Stimulated activated naive B cell treated with anti-CD40 and anti-IgM and Interleukin-4, amounts not matched to agents 10 μg/mL and 1 μg/mL and 100 μg/mL, for 72 hours (primary cell): Measurements from ENCODE around the gene SYT2.
A peak's percentile ranks its signal among the peaks of the same experiment; 100 is the strongest.
"Not testable (repeated sequence)": the region's sequence is repeated elsewhere in the genome, so short reads cannot be mapped to it uniquely, and the experiment has no call there.

ENCODE experiments used
- ATAC-seq, 2 donors: fragments of 150-1000 bp; cut with Tn5 transposase; replicated peaks; 2 replicates each; pipeline ENCODE4 v1.10.0; 2021; ENCODE audit warnings: moderate library complexity in 1 of 2
- DNase-seq: peaks from one replicate; pipeline ENCODE4 v3.0.0; 2021
- H3K27ac Mint-ChIP-seq: one replicate; pipeline ENCODE4 v1.8.0; 2022; ENCODE audit warnings: mild to moderate bottlenecking, mixed read lengths
- H3K27me3 Mint-ChIP-seq, 2 donors: one replicate each; pipeline ENCODE4 v1.8.0; 2022; ENCODE audit warnings: mixed read lengths in 2 of 2
- H3K36me3 Mint-ChIP-seq, 2 donors: one replicate each; pipeline ENCODE4 v1.8.0; 2022; ENCODE audit warnings: mixed read lengths in 2 of 2, mild to moderate bottlenecking in 1 of 2
- H3K4me1 Mint-ChIP-seq, 2 donors: one replicate each; pipeline ENCODE4 v1.8.0; 2022; ENCODE audit warnings: mixed read lengths in 2 of 2, mild to moderate bottlenecking in 1 of 2
- H3K4me3 Mint-ChIP-seq, 2 donors: one replicate each; pipeline ENCODE4 v1.8.0; 2022; ENCODE audit warnings: mild to moderate bottlenecking in 2 of 2, mixed read lengths in 2 of 2, moderate library complexity in 1 of 2
- H3K9me3 Mint-ChIP-seq, 2 donors: one replicate each; pipeline ENCODE4 v1.8.0; 2022; ENCODE audit warnings: mixed read lengths in 2 of 2, mild to moderate bottlenecking in 1 of 2

The SYT2 gene

DNA sequence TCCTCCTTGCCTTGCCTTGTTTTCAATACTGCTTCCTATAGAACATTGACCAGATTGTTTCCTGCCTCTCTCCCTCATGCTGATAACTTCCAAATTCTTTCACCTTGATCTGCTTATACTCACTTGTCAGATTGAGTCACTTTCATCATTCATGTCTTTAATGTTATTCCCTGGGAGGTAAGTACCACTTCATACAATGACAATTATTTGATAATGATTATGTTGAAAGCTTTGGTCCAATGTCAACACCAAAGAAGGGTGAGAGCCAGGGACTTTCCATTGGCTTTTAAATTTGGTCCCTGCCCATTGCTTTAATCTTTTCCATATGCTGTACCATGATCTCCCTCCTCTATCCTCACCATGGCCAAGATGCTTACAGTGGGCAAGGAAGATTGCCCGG lies 137.4 kb downstream of the SYT2 start:
- H3K27me3 Mint-ChIP-seq, result peaks cover 3 to 14% of the 10 kb centered on the region in 2 donors
- ATAC-seq, result no peak
- H3K27ac Mint-ChIP-seq, result no peak overlapping the region
- H3K9me3 Mint-ChIP-seq, result no peaks in the 10 kb centered on the region
- peaks cover 15 to 39% of the 10 kb centered on the region in 2 donors for H3K36me3 Mint-ChIP-seq
- peaks cover 5 to 7% of the 10 kb centered on the region in 2 donors for H3K4me1 Mint-ChIP-seq
- H3K4me3 Mint-ChIP-seq, result no peak overlapping the region
- no peak for DNase-seq

DNA sequence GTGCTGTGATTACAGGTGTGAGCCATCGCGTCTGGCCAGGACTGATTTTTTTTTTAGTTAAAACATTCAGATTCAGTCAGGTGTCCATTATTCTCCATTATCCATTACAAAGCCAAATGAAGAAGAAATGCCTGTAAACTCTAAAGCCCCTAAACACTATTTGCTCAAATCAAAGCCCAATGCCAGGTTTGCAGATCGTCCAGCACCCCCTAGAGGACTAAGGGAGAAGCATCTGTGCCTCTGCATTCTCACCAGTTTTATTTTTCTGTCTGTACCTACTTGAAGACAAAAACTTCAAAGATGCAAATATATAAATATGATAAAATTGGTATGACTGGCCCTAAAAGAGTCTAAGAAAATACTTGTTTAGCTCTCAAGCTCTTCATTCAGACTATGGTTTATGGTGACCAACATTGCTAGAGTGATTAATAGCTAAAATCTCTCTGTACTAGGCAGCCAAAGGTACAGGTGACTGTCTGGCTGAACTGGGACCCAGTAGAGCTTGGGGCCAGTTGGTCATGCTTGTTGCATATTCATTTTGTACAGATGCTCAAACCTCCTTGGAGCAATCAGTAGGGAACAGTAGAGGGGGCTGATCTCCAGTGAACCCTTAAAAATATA lies 138.4 kb downstream of the SYT2 start:
- Mint-ChIP-seq H3K4me1 (peaks cover 11 to 18% of the 10 kb centered on the region in 2 donors), H3K27me3 (peaks cover 3 to 14% of the 10 kb centered on the region in 2 donors), H3K9me3 (no peaks in the 10 kb centered on the region), H3K36me3 (peaks cover 19 to 39% of the 10 kb centered on the region in 2 donors), H3K4me3 (no peak overlapping the region), H3K27ac (no peak overlapping the region)
- ATAC-seq (peak; percentile 68 to 70), DNase-seq (no peak)

DNA sequence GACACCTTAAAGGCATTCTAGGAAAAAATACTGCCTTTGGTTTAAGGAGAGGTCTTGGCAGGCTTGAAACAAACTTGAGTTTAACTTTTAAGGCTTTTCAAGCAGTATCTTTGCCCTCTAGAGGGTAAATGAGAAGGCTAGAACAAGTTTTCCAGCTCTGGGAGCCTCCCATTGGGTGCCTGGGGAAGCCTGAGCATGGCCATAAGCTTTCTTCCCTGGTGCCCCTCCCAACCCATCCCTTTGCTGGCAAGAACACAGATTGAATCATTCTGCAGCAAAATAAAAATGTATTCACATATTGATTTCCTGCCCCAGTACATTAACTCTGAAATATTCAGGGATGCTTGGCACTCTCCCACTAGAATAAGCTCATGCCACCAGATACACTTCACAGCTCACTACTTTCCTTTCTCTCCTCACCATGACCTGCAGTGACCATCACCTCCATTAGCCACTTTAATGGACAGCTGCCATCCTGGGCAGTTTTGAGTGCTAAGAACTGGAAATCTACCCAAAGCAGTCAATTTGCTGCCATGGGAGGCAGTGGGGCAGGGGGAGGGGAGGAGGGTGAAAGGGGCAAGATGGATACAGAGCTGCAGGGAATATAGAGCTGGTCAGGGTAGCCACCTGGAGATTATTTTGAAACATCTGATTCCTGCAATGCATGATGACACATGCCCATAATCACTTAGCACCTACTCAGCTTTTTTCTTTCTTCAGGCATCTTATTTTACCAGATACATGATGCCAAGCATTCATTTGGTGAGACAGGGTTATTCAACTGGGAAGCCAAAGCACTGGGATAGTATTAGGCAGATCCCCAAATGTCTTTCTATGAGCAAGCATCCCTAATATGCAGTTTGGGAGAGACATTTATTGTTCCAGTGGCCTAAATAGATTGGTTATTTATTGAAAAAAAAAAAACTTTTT lies 140.6 kb downstream of the SYT2 start:
- H3K4me3 Mint-ChIP-seq, result no peak overlapping the region
- no peak for ATAC-seq
- peaks cover 16 to 34% of the 10 kb centered on the region in 2 donors for H3K36me3 Mint-ChIP-seq
- H3K9me3 Mint-ChIP-seq, result no peaks in the 10 kb centered on the region
- DNase-seq, result no peak
- peaks cover 28 to 38% of the 10 kb centered on the region in 2 donors for H3K4me1 Mint-ChIP-seq
- H3K27ac Mint-ChIP-seq, result no peak overlapping the region
- H3K27me3 Mint-ChIP-seq, result peaks cover 3 to 14% of the 10 kb centered on the region in 2 donors

GRCh38 chr1:202568826-202569225 lies 141.4 kb downstream of the SYT2 start:
- Mint-ChIP-seq H3K4me3 (no peak overlapping the region), H3K27me3 (peaks cover 3 to 14% of the 10 kb centered on the region in 2 donors), H3K36me3 (peaks cover 14 to 38% of the 10 kb centered on the region in 2 donors), H3K9me3 (no peaks in the 10 kb centered on the region), H3K4me1 (peaks cover 32 to 46% of the 10 kb centered on the region in 2 donors), H3K27ac (no peak overlapping the region)
- DNase-seq (no peak), ATAC-seq (no peak)

GRCh38 chr1:202568410-202568809 lies 141.8 kb downstream of the SYT2 start:
- no peak for DNase-seq
- Mint-ChIP-seq H3K36me3 (peaks cover 13 to 35% of the 10 kb centered on the region in 2 donors), H3K27me3 (peaks cover 3 to 14% of the 10 kb centered on the region in 2 donors), H3K4me3 (no peak overlapping the region), H3K4me1 (peaks cover 32 to 48% of the 10 kb centered on the region in 2 donors), H3K27ac (no peak overlapping the region), H3K9me3 (no peaks in the 10 kb centered on the region)
- no peak for ATAC-seq

GRCh38 chr1:202567738-202568137 lies 142.5 kb downstream of the SYT2 start:
- no peak for DNase-seq
- Mint-ChIP-seq H3K4me3 (peak overlapping the region in 1 of 2 donors; percentile 0), H3K4me1 (peaks cover 32 to 48% of the 10 kb centered on the region in 2 donors), H3K27me3 (peaks cover 2 to 8% of the 10 kb centered on the region in 2 donors), H3K9me3 (no peaks in the 10 kb centered on the region), H3K27ac (no peak overlapping the region), H3K36me3 (peaks cover 12 to 33% of the 10 kb centered on the region in 2 donors)
- no peak for ATAC-seq

DNA sequence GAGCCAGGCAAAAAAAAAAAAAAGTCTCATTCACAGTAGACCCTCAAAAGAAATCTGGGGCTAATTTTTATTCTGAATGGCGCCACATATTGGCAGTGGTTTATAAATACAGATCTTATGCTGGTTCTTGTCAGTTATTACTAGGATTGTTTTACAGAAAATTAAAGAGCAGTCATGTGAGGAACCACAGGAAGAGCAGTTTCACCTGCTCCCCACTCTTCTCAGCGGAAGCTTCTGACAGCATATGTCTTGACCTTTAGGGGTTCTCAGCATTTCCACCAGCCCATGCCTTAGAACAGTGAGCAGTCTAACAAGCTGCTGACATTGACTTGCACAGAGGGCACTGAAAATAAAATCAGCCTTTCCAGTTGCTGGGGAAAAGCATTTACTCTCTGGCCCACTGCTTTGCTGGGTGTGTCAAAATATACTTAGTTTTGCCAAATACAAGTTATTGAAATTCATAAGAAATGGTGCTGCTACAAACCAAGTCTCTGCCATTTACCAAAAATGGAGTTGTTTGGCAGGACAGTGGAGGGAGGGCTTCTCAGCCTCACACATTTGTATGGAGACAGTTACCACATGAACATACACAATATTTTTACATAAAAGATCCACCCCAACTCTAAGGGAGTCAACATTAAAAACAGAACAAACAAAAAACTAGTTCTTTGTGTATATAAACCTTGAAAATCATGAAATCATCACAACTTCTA lies 144.2 kb downstream of the SYT2 start:
- Mint-ChIP-seq H3K27ac (peak overlapping the region; percentile 31), H3K4me3 (peak overlapping the region in 1 of 2 donors; percentile 31), H3K4me1 (peaks cover 35 to 53% of the 10 kb centered on the region in 2 donors), H3K9me3 (no peaks in the 10 kb centered on the region), H3K36me3 (peaks cover 12 to 28% of the 10 kb centered on the region in 2 donors), H3K27me3 (peaks cover 0 to 2% of the 10 kb centered on the region in 2 donors)
- peak; percentile 57 for DNase-seq
- ATAC-seq, result peak; percentile 98 to 99

DNA sequence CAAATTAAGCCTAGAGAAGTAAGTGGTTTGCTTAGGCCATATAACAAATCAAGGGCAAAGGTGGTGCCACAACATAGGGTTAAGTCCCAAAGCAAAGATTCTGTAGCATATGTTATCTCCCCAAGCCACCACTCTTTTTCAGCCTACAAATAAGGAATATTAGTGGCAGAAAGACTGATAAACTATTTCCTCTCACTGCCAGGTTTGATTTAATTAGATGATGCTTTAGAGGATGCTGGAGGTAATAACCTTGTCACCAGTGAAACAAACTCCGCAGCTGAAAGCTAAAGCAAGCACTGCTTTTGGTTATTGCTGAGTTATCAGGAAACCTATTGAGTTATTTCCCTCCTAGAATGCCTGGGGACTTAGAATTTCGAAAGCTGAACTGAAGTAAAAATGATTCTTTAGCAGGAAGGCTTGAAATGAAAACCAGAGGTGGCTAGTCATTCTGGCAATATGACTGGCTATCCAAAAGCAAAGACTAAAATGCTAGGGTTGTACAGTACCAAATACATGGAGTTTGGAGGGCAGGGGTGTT lies 145.2 kb downstream of the SYT2 start:
- ATAC-seq (no peak), DNase-seq (no peak)
- peaks cover 35 to 53% of the 10 kb centered on the region in 2 donors for H3K4me1 Mint-ChIP-seq
- H3K27ac Mint-ChIP-seq, result peak overlapping the region; percentile 42
- no peaks in the 10 kb centered on the region for H3K27me3 Mint-ChIP-seq
- peaks cover 12 to 27% of the 10 kb centered on the region in 2 donors for H3K36me3 Mint-ChIP-seq
- H3K4me3 Mint-ChIP-seq, result peak overlapping the region in 1 of 2 donors; percentile 22
- H3K9me3 Mint-ChIP-seq, result no peaks in the 10 kb centered on the region

GRCh38 chr1:202563818-202564217 lies 146.4 kb downstream of the SYT2 start:
- H3K36me3 Mint-ChIP-seq, result peaks cover 10 to 23% of the 10 kb centered on the region in 2 donors
- ATAC-seq, result no peak

DNA sequence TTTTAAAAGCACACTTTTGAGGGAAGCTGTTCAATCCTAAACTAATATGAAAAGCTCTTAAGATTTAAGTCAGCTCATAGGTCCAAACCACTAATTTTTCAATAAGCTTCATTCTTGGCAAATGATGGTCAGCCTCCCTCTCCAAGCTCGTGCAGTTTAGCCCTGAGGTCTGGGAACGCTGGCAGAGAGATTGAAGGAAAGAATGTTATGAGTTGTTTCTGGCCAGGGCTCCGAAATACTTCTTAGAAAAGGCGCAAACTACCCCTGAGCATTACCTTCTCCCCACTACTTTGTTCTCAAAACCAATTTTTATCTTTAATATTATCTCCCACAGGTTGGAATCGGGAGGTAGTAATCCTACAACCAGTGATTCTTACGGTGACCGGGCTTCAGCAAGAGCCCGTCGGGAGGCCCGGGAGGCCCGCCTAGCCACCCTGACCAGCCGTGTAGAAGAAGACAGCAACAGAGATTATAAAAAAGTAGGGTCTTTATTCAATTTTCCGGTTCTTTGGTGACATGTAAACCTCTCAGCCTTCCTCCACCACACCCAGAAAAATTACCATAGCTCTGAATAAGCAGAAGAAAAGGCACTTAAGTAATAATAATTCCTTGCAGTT lies 147.7 kb downstream of the SYT2 start:
- Mint-ChIP-seq H3K4me3 (no peak overlapping the region), H3K4me1 (peaks cover 27 to 54% of the 10 kb centered on the region in 2 donors), H3K27me3 (no peaks in the 10 kb centered on the region), H3K9me3 (no peaks in the 10 kb centered on the region), H3K27ac (no peak overlapping the region), H3K36me3 (peaks cover 7 to 14% of the 10 kb centered on the region in 2 donors)
- DNase-seq (no peak), ATAC-seq (no peak)

More at GRCh38 chr1:202563818-202564217, 146.4 kb downstream of the SYT2 start:
- Mint-ChIP-seq H3K27ac (no peak overlapping the region), H3K9me3 (no peaks in the 10 kb centered on the region), H3K27me3 (no peaks in the 10 kb centered on the region), H3K4me3 (no peak overlapping the region), H3K4me1 (peaks cover 35 to 57% of the 10 kb centered on the region in 2 donors)
- DNase-seq, result no peak

- Mint-ChIP-seq H3K4me1 (peaks cover 24 to 47% of the 10 kb centered on the region in 2 donors), H3K4me3 (no peak overlapping the region), H3K27ac (no peak overlapping the region), H3K9me3 (no peaks in the 10 kb centered on the region), H3K27me3 (no peaks in the 10 kb centered on the region), H3K36me3 (peaks cover 4 to 14% of the 10 kb centered on the region in 2 donors)
- no peak for ATAC-seq
- no peak for DNase-seq
Measured at GRCh38 chr1:202561726-202562443, 148.4 kb downstream of the SYT2 start.

DNA sequence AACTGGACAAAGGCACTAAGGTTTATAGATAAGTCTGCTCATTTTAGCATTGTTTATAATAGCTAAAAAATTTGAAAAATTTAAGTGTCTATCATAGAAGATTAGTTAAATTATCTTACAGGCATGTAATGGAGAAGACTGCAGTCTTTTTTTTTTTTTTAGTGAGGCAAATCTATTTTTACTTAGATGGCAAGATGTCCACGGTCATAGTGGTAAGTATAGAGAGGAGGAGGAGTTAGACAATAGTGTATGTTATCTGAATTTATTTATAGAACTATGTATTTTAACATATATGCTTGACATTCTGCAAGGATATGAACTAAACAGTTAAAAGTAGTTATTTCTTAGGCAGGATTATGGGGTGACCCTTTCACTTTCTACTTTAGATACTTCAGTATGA lies 149.0 kb downstream of the SYT2 start:
- Mint-ChIP-seq H3K27me3 (no peaks in the 10 kb centered on the region), H3K4me1 (peaks cover 25 to 42% of the 10 kb centered on the region in 2 donors), H3K27ac (no peak overlapping the region), H3K9me3 (no peaks in the 10 kb centered on the region), H3K4me3 (no peak overlapping the region), H3K36me3 (peaks cover 4 to 17% of the 10 kb centered on the region in 2 donors)
- DNase-seq, result no peak
- ATAC-seq, result no peak

- peaks cover 17 to 31% of the 10 kb centered on the region in 2 donors for H3K4me1 Mint-ChIP-seq
- not testable (repeated sequence) for H3K27me3 Mint-ChIP-seq, DNase-seq, H3K4me3 Mint-ChIP-seq, H3K27ac Mint-ChIP-seq, ATAC-seq, H3K36me3 Mint-ChIP-seq, H3K9me3 Mint-ChIP-seq
Measured at GRCh38 chr1:202557662-202558061, 152.6 kb downstream of the SYT2 start.
